NT2/D1 (cell line): ENCODE measurements around the gene TCHP.
"Not testable (repeated sequence)": the region's sequence is repeated elsewhere in the genome, so short reads cannot be mapped to it uniquely, and the experiment has no call there.

ENCODE experiments used
- DNase-seq: peaks from one replicate; pipeline ENCODE4 v3.0.0-alpha.2; 2011; ENCODE audit warnings: low read depth, low spot score
- H3K27me3 ChIP-seq: 2 replicates; pipeline ENCODE4 v1.6.0; 2011; ENCODE audit warnings: mild to moderate bottlenecking; ENCODE audit not compliant: insufficient read length, insufficient read depth
- H3K36me3 ChIP-seq: 2 replicates; pipeline ENCODE4 v1.6.1; 2011; ENCODE audit warnings: mild to moderate bottlenecking, low read length, mixed read lengths; ENCODE audit not compliant: insufficient read depth, insufficient read length
- H3K4me1 ChIP-seq: 2 replicates; pipeline ENCODE4 v1.5.1; 2011; ENCODE audit not compliant: insufficient read depth, insufficient read length
- H3K4me3 ChIP-seq: 2 replicates; pipeline ENCODE4 v1.5.1; 2011; ENCODE audit warnings: low read depth; ENCODE audit not compliant: insufficient read length
- H3K9ac ChIP-seq: 2 replicates; pipeline ENCODE4 v1.6.0; 2011; ENCODE audit warnings: low read depth; ENCODE audit not compliant: insufficient read length
- H3K9me3 ChIP-seq: 2 replicates; pipeline ENCODE4 v1.5.1; 2011; ENCODE audit warnings: mild to moderate bottlenecking, low read length; ENCODE audit not compliant: insufficient read depth
- SUZ12 ChIP-seq: IDR thresholded peaks from 2 replicates; pipeline ENCODE4 v1.6.1; 2011; ENCODE audit not compliant: insufficient read length, insufficient read depth; ENCODE audit errors: extremely low read depth
- YY1 ChIP-seq: IDR thresholded peaks from 2 replicates; pipeline ENCODE4 v1.6.1; 2011; ENCODE audit not compliant: insufficient read length, insufficient read depth
- ZNF274 ChIP-seq: IDR thresholded peaks from 2 replicates; pipeline ENCODE4 v1.6.1; 2011; ENCODE audit warnings: mild to moderate bottlenecking, low read depth, low read length

Gene TCHP

GRCh38 chr12:109880938-109881337 lies 19.1 kb upstream of the TCHP start:
- Histone ChIP-seq H3K4me1 (peaks cover 13% of the 10 kb centered on the region), H3K27me3 (peaks cover 3% of the 10 kb centered on the region), H3K36me3 (no peaks in the 10 kb centered on the region), H3K9ac (peak overlapping the region; percentile 82), H3K4me3 (peak overlapping the region; percentile 53), H3K9me3 (no peaks in the 10 kb centered on the region)
- DNase-seq, result peak; percentile 43
- no peak for TF ChIP-seq ZNF274
- TF ChIP-seq SUZ12, result no peak
- no peak for TF ChIP-seq YY1

GRCh38 chr12:109881752-109882151 lies 18.3 kb upstream of the TCHP start:
- TF ChIP-seq ZNF274 (no peak), YY1 (no peak), SUZ12 (no peak)
- H3K27me3 ChIP-seq, result peaks cover 3% of the 10 kb centered on the region
- no peak overlapping the region for H3K9ac ChIP-seq
- H3K9me3 ChIP-seq, result no peaks in the 10 kb centered on the region
- H3K4me1 ChIP-seq, result peaks cover 13% of the 10 kb centered on the region
- DNase-seq, result no peak
- no peaks in the 10 kb centered on the region for H3K36me3 ChIP-seq
- no peak overlapping the region for H3K4me3 ChIP-seq

- Histone ChIP-seq H3K36me3 (no peaks in the 10 kb centered on the region), H3K4me3 (no peak overlapping the region), H3K4me1 (peaks cover 10% of the 10 kb centered on the region), H3K9me3 (no peaks in the 10 kb centered on the region), H3K9ac (no peak overlapping the region), H3K27me3 (peaks cover 3% of the 10 kb centered on the region)
- TF ChIP-seq YY1, result no peak
- TF ChIP-seq ZNF274, result no peak
- DNase-seq, result no peak
Measured at GRCh38 chr12:109883461-109883860, 16.6 kb upstream of the TCHP start.

- Histone ChIP-seq H3K27me3 (no peaks in the 10 kb centered on the region), H3K36me3 (no peaks in the 10 kb centered on the region), H3K9me3 (no peaks in the 10 kb centered on the region), H3K4me3 (no peak overlapping the region), H3K4me1 (peaks cover 5% of the 10 kb centered on the region), H3K9ac (no peak overlapping the region)
- no peak for DNase-seq
- TF ChIP-seq ZNF274, result no peak
- no peak for TF ChIP-seq SUZ12
- no peak for TF ChIP-seq YY1
Measured at GRCh38 chr12:109885616-109886015, 14.5 kb upstream of the TCHP start.

- no peak overlapping the region for H3K9ac ChIP-seq
- no peaks in the 10 kb centered on the region for H3K36me3 ChIP-seq
- H3K9me3 ChIP-seq, result no peaks in the 10 kb centered on the region
- no peak for DNase-seq
- H3K27me3 ChIP-seq, result peaks cover 11% of the 10 kb centered on the region
- no peaks in the 10 kb centered on the region for H3K4me1 ChIP-seq
- TF ChIP-seq YY1 (no peak), ZNF274 (no peak), SUZ12 (no peak)
- H3K4me3 ChIP-seq, result no peak overlapping the region
Measured at GRCh38 chr12:109888179-109889020, 11.7 kb upstream of the TCHP start.

GRCh38 chr12:109890620-109891170 lies 9.4 kb upstream of the TCHP start:
- TF ChIP-seq YY1 (no peak), SUZ12 (no peak), ZNF274 (no peak)
- H3K4me3 ChIP-seq, result no peak overlapping the region
- H3K4me1 ChIP-seq, result no peaks in the 10 kb centered on the region
- H3K27me3 ChIP-seq, result peaks cover 19% of the 10 kb centered on the region
- H3K9me3 ChIP-seq, result no peaks in the 10 kb centered on the region
- H3K36me3 ChIP-seq, result no peaks in the 10 kb centered on the region
- H3K9ac ChIP-seq, result no peak overlapping the region
- no peak for DNase-seq

GRCh38 chr12:109891731-109892130 lies 8.3 kb upstream of the TCHP start:
- peaks cover 28% of the 10 kb centered on the region for H3K27me3 ChIP-seq
- not testable (repeated sequence) for H3K9me3 ChIP-seq, DNase-seq, H3K4me1 ChIP-seq, H3K9ac ChIP-seq, H3K4me3 ChIP-seq, H3K36me3 ChIP-seq
